H7 (cell line): ENCODE measurements around the gene FBXO30. TPM values are rescaled to one million over a fixed set of nuclear protein-coding genes. Genes with fewer than 3 reads are reported as not detected.
A peak's percentile ranks its signal among the peaks of the same experiment; 100 is the strongest.

Experiments
- DNase-seq: peaks from one replicate; pipeline ENCODE4 v3.0.0; 2012
- H3K27me3 ChIP-seq: 2 replicates; pipeline ENCODE4 v1.6.0; 2011; ENCODE audit warnings: mild to moderate bottlenecking, low read length; ENCODE audit not compliant: control insufficient read depth, insufficient read depth
- H3K36me3 ChIP-seq: replicated peaks from 2 replicates; pipeline ENCODE4 v1.5.1; 2011; ENCODE audit warnings: low read length; ENCODE audit not compliant: control insufficient read depth, insufficient read depth
- H3K4me3 ChIP-seq: 2 replicates; pipeline ENCODE4 v1.5.1; 2011; ENCODE audit warnings: low read depth, mild to moderate bottlenecking, control low read depth, low read length, moderate library complexity; ENCODE audit not compliant: insufficient read depth
- total RNA-seq: library from RNA; depleted of rRNA; stranded (reverse); fragments of >200 nt; shearing (Covaris generic); gene quantifications from 2 replicates; pipeline ENCODE4 v1.2.3, GENCODE V29; 2014; rRNA removed

Gene FBXO30, protein sequence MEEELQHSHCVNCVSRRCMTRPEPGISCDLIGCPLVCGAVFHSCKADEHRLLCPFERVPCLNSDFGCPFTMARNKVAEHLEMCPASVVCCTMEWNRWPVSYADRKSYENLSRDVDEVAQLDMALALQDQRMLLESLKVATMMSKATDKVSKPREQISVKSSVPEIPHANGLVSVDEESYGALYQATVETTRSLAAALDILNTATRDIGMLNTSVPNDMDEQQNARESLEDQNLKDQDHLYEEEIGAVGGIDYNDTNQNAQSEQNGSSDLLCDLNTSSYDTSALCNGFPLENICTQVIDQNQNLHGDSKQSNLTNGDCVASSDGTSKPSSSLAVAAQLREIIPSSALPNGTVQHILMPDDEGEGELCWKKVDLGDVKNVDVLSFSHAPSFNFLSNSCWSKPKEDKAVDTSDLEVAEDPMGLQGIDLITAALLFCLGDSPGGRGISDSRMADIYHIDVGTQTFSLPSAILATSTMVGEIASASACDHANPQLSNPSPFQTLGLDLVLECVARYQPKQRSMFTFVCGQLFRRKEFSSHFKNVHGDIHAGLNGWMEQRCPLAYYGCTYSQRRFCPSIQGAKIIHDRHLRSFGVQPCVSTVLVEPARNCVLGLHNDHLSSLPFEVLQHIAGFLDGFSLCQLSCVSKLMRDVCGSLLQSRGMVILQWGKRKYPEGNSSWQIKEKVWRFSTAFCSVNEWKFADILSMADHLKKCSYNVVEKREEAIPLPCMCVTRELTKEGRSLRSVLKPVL
- total RNA-seq: 8.3 and 9.0 TPM in 2 replicates

DNA sequence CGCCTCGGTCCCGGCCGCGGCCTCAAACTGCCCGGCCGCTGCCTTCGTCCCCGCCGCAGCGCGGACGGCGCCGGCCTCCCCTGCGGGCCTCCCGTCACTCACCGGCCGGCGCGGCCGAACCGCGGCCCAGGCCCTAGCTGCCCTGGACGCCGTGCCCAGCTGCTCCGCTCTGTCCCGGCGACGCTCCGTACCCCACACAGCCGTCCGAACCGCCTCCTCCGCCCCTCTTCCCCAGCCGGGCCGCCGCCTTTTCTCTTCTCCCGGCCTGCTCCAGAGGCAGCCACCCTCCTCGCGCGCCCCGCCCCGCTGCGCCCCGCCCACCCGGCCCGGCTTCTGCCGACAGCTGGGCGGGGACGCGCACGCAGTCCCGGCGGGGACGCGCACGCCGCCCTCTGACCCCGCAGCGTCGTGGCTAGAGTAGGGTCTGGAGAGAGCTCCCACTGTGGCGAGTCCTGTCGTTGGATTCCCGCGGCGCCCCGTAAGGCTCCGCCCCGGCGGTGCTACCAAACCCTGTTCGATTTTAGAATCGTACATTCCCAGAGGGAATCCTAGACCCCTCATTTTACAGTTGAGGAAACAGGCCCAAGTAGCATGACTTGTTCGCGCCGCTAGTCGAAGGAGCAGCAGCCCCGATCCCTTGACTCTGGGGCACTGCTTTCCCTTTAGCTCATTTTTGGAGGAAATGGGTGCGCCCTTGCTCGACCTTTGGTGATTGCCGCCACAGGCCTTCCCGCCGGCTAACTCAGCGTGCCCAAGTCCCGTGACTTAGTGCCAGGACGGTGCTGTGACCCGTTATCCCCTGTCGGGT lies at the start of gene FBXO30:
Gene FBXO30 (minus strand): TSS at position 295 of the 808 bp plus-strand sequence. CDS start 8,390 bp downstream, outside the sequence.
- no peaks in the 10 kb centered on the region for H3K27me3 ChIP-seq
- no peaks in the 10 kb centered on the region for H3K36me3 ChIP-seq
- H3K4me3 ChIP-seq: peak within 1 kb of the TSS; percentile 77
- DNase-seq: peak; percentile 93

DNA sequence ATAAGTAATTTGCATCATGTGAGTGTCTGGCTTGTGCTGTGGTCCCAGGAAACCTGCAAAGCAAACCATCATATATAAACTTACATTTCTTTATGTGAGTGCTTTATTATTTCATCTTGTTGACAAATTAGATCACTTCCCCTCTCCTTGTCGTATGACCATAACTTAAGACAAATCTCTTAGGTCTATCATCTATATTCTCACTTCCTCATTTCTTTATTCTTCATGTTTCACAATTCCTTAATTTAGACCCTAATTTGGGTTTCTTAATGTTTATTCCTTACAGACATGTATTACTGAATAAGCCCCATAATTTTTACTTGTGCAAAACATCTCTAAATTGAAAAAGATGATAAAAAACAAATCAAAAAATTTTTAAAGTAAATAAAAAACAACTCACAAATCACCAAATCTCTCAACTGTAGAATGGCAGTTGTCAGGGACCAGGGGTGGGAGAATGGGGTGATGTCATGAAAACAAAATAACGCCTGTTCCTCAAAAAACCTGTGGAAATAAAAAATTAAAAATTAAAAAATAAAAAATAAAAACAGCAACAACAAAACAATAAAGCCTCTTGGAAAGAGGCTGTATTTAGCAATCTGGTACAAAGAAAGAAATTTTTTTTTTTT lies 49.5 kb upstream of the FBXO30 start:
- DNase-seq: no peak
- Histone ChIP-seq H3K36me3 (no peaks in the 10 kb centered on the region), H3K27me3 (no peaks in the 10 kb centered on the region), H3K4me3 (no peak overlapping the region)

DNA sequence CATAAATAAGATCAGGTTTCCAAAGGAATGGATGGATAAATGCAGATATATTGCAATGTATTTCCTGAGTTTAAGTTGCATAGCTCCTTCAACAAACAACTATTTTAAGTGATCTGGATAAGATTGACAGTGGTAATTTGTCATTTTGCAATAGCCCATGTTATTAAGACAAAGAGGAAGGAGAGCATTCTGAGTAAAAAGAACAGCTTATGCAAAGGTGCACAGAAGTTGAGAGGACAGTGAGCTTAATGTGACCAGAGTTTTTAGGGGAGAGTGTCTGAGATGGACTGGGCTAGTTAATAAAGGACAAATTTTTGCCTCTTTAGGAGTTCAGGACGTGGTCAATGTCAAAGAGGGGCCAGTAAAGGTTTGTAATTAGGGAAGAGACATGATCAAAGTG lies 48.8 kb upstream of the FBXO30 start:
- Histone ChIP-seq H3K36me3 (no peaks in the 10 kb centered on the region), H3K27me3 (no peaks in the 10 kb centered on the region), H3K4me3 (no peak overlapping the region)
- no peak for DNase-seq

DNA sequence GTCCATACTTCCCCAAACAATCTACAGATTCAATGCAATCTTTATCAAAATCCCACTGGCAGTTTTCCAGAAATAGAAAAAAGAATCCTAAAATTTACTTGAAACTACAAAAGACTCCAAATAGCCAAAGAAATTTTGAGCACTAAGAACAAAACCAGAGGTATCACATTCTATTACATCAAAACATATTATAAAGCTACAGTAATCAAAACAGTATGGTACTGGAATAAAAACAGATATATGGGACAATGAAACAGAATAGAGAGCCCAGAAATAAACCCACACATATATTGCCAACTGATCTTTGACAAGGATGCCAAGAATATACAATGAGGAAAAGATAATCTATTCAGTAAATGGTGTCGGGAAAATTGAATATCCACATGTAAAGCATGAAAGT lies 46.0 kb upstream of the FBXO30 start:
- Histone ChIP-seq H3K36me3 (no peaks in the 10 kb centered on the region), H3K27me3 (no peaks in the 10 kb centered on the region), H3K4me3 (no peak overlapping the region)
- DNase-seq: no peak

DNA sequence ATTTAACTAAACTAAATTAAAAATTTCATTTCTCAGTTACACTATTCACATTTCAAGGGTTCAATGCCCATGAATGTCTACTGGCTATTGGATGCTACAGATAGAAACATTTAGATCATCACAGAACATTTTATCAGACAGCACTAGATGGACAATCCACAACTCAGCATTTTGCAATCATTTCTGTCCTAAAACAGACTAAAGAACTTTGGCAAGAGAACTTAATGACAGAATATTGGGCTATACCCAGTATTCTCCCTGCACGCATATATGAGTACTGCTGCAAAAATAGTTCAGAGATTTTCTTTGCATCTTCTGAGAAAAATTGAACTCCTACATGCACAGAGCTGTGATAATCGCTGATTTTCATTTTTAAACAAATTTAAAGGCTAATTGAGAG lies 36.1 kb upstream of the FBXO30 start:
- no peaks in the 10 kb centered on the region for H3K27me3 ChIP-seq
- no peak overlapping the region for H3K4me3 ChIP-seq
- no peak for DNase-seq
- no peaks in the 10 kb centered on the region for H3K36me3 ChIP-seq

DNA sequence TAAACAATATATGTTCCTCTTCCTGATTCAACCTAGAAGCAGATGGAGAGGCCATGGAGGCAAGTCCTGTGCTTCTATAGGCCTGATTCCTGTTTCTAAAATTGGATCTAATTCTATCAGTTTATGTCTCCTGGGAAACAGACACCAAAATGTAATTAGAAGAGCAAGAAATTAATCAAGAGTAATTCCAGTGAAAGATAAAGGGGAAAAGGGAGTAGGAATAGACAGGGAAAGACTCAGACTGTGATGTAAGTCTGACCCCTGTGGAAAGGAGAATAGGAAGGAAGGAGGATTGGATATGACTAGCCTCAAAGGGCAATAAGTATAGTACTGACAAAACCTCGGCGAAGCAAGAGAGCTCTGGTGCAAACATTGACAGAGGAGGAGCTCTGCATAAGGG lies 33.9 kb upstream of the FBXO30 start:
- Histone ChIP-seq H3K27me3 (no peaks in the 10 kb centered on the region), H3K36me3 (no peaks in the 10 kb centered on the region), H3K4me3 (no peak overlapping the region)
- no peak for DNase-seq

DNA sequence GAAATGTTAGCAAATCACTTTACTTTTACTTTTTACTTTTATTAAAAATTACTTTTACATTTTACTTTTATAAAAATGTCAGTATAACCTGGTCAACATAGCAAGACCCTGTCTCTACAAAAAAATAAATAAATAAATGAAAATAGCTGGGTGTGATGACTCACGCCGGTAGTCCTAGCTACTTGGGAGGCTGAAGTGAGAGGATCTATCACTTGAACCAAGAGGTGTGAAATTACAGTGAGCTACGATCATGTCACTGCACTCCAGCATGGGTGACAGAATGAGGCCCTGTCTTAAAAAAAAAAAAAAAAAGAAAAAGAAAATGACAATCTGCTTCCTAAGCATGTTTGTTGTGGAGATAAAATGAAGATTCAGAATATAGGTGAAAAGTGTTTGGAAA lies 31.0 kb upstream of the FBXO30 start:
- no peaks in the 10 kb centered on the region for H3K36me3 ChIP-seq

DNA sequence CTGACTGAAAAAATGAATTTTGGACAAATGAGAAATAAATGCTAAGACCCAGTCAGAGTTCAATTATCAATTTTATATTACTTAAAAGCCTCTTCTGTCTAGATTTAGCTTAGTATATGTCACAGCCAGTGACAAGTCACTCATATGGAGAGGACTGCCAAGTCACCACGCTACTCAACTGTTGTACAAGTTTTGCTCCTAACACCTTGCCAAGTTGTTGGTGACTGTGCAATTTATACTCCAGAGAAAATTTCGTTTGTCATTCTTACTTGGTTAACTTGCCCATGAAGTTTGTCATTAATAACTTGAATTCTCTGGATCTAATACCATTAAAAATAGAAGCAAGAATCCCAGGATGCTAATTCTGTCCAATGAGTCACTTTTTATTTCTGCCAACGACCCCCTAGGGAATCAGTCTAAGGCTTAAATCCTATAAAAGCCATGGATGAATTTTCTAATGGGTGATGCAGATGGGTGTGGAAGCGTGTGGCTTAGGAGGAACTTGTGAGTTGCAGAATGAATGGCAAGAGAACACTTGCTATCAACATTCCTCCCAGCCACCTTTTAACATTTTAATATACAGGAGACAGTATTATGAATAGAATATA lies 30.4 kb upstream of the FBXO30 start:
- Histone ChIP-seq H3K4me3 (no peak overlapping the region), H3K36me3 (no peaks in the 10 kb centered on the region), H3K27me3 (no peaks in the 10 kb centered on the region)
- no peak for DNase-seq

More for the DNA sequence above, 31.0 kb upstream of the FBXO30 start:
- no peaks in the 10 kb centered on the region for H3K27me3 ChIP-seq
- H3K4me3 ChIP-seq: no peak overlapping the region
- DNase-seq: no peak

DNA sequence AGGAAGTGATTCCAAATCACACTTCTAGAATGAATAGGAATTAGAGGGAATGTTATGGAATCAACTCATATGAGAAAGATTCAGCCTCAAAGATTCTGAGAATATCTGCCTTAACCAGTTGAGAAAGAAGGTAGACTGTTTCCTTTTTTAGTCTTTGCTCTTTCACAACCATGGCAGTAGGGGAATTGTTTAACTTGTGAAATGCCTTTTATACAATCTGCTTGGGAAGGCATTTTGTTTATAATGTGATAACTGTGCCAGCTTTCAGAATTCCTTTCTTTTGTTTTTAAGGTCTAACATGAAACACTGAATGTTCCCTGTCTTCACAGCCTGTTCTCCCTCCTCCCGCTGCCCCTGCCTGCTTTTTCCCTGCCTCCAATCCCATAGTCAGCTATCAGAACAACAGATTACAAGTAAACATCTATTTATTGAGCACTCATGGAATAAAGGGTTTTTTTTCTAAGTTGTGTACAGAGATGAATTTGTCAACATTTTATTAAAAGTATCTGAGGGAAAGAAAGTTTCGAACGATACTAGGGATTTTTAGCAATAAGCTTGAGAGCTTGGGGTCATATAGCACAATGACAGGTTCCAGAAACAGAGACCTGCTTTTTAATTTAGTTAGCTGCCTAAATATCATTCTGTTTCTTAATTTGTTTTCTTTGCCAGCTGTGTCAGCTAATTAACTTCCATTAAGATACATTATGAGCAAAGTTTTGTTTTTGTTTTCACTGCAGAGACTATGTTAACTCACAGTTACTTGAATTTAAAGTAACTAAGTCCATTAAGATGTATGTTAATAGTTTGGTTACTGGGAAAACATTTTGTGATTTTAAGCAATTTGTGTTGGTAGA lies 28.3 kb upstream of the FBXO30 start:
- Histone ChIP-seq H3K36me3 (no peaks in the 10 kb centered on the region), H3K27me3 (no peaks in the 10 kb centered on the region), H3K4me3 (no peak overlapping the region)
- no peak for DNase-seq

DNA sequence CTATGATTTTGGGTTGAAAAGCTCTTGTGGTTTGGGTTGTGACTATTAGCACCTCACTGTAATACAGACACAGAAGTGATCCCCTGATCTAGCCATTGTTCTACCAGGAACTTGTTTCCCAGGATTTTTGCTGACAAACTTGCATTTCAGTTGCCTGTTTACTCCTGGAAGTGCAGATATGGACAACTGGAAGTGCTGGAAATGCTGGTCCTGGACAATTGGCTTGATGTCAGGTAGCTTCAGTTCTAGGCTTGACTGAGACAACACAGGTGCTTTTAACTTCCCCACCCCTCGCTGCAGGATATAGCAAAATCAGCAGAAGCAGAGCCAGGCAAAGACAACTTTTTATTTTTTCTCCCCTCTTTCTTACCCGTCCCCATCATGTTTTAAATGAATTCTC lies 27.1 kb upstream of the FBXO30 start:
- Histone ChIP-seq H3K27me3 (no peaks in the 10 kb centered on the region), H3K36me3 (no peaks in the 10 kb centered on the region), H3K4me3 (no peak overlapping the region)
- no peak for DNase-seq

DNA sequence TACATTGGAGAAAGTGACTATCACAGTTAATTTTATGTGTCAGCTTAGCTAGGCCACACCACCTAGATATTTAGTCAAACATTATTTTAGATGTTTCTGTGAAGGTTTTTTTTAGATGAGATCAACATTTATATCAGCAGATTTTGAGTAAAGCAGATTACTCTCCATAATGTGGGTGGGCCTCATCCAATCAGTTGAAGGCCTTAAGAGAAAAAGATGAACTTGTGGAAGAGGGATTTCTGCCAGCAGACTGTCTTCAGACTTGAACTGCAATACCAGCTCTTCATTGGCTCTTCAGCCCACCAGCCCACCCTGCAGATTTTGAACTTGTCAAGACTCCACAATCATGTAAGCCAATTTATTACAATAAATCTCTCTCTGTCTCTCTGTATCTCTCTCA lies 25.1 kb upstream of the FBXO30 start:
- DNase-seq: no peak
- Histone ChIP-seq H3K36me3 (no peaks in the 10 kb centered on the region), H3K4me3 (no peak overlapping the region), H3K27me3 (no peaks in the 10 kb centered on the region)

DNA sequence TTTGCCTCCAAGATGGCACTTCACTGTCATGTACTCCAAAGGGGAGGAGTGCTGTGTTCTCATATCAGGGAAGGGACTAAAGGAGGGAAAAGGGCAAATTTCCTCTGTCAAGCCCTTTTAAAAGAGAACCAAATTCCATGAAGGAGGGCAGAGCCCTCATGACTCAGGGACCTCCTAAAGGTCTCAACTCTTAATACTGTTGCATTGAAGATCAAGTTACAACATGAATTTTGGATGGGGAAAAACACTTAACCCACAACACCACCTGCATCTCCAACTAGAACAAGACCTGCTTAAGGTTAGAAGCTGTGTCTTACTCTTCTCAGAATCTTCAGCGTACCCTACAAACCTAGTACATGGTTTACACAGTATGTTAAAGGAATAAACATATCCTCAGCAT lies 23.7 kb upstream of the FBXO30 start:
- DNase-seq: no peak
- no peaks in the 10 kb centered on the region for H3K36me3 ChIP-seq
- H3K27me3 ChIP-seq: no peaks in the 10 kb centered on the region
- no peak overlapping the region for H3K4me3 ChIP-seq

DNA sequence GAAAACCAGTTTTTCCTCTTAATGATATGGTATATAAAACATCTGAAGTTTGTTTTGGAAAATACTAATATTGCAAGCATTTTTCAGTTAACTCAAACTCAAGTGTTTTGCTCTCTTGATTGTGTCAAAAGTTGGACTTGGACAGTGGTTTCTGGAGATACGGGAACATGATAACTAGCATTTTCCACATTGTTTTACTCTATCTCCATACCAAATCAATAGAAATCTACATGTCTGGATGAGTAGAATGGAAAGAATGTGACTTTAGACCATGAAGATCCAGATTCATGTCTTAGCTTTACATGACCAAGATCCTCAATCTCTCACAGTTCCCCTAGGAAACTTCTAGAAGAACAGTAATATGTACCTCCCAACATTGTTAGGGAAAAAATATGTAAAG lies 22.2 kb upstream of the FBXO30 start:
- no peak for DNase-seq
- no peak overlapping the region for H3K4me3 ChIP-seq
- H3K27me3 ChIP-seq: no peaks in the 10 kb centered on the region
- H3K36me3 ChIP-seq: no peaks in the 10 kb centered on the region
